D341Med (cell line): ENCODE measurements around the gene OBSCN.
"Not testable (repeated sequence)": the region's sequence is repeated elsewhere in the genome, so short reads cannot be mapped to it uniquely, and the experiment has no call there.

ENCODE experiments used
- DNase-seq: peaks from one replicate; pipeline ENCODE4 v3.0.0; 2012; ENCODE audit warnings: low spot score

The OBSCN gene

DNA sequence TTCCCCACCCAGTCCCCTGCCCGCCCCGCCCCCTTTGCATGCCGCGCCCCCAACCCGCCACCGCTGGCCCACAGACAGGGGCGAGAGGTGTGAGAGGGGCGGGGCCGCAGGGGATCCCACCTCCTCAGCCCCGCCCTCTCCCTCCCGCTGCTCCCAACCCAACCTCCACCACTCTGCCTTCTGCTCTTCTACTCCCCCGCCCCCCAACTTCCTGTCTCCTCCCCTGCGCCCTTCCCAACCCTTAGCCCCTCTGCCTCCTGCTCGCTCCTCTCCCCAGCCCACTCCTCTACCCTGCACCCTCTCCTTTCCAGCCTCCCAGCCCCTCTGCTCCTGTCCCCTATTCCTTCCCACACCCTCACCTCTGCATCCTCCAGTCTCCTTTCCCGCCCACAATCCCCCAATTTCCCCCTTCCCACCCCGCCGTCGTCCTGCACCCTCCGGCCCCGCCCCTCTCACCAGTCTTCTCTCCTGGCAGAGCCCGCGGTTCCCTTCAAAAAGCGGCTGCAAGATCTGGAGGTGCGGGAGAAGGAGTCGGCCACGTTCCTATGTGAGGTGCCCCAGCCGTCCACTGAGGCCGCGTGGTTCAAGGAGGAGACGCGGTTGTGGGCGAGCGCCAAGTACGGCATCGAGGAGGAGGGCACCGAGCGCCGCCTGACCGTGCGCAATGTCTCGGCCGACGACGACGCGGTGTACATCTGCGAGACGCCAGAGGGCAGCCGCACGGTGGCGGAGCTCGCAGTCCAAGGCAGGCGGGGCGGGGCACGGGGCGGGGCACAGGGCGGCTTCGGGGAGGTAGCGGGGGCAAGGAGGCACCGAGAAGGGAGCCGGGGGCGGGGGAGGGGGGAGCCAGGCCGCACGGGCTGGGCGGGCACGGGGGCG lies 5.4 kb downstream of the OBSCN start:
- DNase-seq: peak; percentile 97

DNA sequence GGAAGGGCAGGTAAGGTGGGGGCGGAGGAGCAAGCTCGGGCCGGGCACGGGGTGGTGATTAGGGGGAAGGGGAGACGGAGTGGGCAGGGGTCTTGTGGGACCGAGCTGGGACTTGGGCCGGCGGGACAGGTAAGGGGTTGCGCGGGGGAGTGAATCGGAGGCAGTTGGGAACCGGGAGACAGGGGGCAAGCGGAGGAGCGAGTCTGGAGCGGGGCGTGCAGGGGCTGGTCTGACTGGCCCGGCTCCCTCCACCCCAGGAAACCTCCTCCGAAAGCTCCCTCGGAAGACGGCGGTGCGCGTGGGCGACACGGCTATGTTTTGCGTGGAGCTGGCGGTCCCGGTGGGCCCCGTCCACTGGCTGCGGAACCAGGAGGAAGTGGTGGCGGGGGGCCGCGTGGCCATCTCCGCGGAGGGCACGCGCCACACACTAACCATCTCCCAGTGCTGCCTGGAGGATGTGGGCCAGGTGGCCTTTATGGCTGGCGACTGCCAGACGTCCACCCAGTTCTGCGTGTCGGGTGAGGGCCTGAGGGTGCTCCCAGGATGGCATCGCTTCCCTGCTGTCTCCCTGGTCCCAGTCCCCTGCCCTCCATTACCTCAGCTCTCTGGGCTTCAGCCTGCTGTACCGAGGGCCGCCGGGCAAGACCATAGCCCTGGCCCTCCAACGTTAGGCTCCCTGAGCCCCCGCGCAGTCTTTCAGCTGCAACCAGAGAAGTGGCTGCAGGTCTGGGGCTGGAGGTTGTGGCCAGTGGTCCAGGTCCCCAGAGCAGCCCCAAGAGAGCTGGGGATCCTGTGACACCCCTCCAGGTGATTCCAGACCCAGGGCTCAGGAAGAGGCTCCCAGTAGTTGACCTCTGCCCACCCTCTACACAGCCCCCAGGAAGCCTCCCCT lies 6.3 kb downstream of the OBSCN start:
- peak; percentile 48 for DNase-seq

DNA sequence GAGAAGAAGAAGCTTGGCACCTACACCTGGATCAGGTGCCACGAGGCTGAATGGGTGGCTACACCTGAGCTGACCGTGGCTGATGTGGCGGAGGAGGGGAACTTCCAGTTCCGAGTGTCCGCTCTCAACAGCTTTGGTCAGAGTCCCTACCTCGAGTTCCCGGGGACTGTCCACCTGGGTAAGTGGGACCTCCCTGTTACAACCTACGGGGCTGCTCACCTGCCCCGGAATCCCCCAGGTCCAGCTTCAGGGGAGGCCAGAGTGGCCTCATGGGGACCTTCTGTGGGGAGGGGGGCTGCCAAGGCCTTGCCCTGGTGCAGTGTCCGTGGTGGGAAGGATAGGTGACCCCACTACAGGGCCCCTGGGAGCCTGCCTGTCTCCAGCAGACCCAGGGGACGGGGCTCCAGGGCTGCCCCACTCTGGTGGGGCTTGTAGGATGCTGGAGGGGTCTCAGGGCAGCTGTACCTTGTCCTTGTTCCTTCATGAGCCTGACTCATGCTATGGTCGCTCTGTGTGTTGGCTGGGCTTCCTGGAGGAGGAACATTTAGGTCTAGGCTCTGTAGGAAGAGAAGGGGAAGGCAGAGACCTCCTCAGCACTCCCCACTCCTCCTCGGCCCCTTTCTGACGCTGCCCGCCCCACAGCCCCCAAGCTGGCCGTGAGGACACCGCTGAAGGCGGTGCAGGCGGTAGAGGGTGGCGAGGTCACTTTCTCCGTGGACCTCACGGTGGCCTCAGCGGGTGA lies 7.2 kb downstream of the OBSCN start:
- no peak for DNase-seq

DNA sequence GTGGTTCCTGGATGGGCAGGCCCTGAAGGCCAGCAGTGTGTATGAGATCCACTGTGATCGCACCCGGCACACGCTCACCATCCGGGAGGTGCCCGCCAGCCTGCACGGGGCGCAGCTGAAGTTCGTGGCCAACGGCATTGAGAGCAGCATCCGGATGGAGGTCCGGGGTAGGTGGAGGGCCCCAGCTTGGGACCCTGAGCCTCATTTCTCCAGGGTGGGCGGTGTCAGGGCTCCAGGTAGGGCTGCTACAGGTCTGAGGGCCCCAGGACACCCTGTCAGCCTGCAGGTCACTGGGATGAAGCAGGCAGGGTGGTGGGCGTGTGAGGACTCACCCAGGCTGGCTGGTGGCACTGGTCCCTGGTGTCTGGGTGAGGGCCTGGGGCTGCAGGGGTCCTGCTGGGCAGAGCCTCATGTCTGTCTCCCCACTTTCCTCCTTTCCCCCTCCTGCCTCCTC lies 7.8 kb downstream of the OBSCN start:
- no peak for DNase-seq

DNA sequence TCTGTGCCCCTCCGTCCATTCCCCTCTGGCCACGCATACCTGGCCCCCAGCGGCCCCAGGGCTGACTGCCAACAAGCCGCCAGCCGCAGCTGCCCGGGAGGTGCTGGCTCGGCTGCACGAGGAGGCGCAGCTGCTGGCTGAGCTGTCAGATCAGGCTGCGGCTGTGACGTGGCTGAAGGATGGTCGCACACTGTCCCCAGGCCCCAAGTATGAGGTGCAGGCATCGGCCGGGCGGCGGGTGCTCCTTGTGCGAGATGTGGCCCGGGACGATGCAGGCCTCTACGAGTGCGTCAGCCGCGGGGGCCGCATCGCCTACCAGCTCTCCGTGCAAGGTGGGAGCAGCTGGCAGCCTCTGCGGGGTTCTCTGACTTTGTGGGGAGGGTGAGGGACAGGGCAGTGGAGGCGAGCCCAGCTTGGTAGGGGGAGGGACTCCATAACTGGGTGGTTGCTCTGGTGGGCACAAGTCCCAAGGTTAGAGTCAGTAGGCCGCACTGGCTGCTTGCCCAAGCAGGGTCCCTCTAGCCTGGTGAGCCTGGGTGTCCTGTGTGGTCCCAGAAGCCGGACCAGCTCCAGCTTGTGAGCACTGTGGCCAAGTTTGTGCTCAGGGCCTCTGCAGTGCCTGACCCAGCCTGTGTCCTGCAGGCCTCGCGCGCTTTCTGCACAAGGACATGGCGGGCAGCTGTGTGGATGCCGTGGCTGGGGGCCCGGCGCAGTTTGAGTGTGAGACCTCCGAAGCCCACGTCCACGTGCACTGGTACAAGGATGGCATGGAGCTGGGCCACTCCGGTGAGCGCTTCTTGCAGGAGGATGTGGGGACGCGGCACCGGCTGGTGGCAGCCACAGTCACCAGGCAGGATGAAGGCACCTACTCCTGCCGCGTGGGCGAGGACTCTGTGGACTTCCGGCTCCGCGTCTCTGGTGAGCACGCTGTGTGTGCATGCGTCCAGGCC lies 8.8 kb downstream of the OBSCN start:
- no peak for DNase-seq

DNA sequence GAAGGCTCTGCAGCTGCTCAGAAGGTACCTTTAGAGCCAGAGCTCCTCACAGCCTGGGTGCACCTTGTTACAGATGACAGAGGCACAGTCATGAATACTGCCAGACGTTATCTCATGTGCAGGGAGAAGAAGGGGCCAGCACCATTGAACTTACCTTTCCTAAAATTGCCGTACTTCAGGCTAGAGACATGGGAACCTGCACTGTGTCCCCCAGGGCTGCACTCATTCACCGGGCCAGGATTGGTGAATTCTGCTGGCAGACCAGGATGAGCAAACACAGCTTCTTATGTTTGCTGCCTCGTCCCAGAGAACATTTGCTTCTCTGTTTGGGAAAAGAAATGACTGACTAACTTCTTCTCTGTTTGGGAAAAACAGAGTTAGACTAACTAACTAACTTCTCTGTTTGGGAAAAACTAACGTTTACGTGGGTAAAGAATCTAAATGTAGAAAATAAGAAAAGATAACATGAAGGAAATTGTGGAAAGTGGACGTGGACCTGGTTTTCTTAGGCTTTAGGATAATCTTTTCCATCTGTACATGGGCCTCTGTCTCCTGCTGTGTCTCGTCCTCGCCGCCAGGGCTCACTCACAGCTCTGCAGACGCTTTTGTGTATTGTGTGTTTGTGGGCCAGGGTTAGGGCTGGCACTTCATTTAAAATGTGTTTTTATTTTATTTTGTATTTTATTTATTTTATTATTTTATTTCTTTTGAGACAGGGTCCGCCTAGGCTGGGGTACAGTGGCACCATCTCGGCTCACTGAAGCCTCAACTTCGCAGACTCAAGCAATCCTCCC lies 9.9 kb downstream of the OBSCN start:
- DNase-seq: no peak

DNA sequence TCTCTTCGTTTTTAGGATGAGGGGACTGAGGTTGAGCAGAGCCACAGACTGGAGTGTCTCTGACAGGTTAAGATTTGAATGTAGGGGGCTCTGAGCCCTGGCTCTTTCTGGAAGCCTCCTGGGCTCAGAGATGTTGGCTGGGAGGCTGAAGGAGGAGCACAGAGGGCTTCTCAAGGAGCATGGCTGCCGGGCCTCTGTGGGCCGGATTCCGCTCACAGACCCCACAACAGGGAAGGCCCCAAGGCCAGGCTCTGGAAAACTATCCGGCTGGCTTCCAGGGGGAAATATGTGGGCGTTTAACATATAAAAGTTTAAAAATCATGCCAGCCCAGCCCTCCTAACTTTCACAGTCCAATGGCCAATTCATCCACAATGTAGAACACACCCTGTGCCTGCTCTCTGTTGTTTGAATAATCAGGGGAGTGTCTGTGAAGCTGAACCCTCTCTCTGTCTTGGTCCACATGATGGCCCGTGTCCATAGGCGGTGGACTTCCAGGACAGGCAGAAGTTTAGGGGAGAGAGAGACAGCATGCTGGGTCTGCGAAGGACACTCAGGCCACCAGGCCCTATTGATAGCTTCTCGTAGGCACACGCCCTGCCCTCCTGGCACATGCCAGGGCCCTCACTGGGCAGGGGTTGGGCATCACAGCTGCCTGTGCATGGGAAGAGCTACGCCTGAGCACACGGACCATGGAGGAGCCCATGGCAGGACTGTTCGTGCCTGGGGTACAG lies 10.8 kb downstream of the OBSCN start:
- DNase-seq: no peak

DNA sequence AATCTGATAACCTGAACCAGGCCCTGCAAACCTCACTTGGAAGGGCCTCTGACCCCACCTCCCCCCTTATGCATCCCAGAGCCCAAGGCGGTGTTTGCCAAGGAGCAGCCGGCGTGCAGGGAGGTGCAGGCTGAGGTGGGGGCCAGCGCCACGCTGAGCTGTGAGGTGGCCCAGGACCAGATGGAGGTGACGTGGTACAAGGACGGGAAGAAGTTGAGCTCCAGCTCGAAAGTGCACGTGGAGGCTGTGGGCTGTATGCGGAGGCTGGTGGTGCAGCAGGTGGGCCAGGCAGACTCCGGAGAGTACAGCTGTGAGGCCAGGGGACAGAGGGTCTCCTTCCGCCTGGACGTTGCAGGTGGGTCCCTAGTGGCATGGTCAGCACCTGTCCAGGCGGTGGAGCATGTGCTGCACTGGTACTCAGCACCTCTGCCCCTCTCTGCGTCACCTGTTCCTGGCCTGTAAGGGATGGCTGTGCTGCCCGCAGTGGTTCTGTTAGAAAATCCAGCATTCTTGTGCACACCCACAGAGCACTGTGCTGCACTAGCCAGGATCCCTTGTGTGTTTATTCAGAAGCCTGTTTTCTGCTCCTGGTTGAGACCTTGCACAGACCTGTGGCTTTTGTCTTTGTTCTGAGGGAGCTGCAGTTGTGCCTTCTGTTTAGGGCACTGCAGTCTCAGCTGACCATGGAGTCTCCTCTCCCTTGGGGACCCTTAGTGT lies 11.6 kb downstream of the OBSCN start:
- DNase-seq: no peak

DNA sequence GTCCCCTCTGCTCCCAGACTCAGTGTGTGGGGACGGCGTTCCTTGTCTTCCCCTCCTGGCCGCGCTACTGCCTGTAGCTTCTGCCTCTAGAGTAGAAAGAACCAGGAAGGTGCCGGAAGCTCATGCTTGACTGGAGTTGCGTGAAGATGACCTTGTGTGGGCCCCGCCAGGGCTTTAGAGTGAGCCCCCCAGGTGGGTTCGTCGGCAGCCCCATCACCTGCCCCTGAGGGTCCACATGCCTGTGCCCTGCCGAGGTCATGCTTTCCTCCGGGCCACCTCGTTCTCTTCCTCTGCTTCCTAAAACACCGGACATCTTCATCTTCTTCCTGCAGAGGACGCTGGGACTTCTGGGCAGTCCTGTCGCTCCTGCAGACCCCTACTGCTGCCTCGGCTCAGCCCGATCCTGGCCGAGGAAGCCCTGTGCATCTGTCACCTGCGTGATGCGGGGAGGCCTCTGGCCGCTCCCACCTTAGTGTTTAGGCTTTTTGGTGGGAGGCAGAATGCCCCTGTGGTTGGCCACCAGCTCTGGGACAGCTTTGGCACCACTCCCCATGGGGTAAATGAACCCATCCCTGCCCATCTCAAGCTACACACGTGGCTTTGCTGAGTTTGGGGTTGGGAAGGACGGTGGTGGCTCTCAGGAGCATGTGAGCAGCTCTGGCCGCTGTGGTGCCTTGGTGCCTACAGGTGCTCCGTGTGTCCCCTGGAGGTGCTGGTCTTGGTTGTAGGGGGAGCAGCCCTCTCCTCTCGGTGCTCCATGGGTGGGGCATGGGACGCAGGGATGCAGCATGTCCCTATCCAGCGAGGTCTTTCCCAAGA lies 12.3 kb downstream of the OBSCN start:
- DNase-seq: no peak

DNA sequence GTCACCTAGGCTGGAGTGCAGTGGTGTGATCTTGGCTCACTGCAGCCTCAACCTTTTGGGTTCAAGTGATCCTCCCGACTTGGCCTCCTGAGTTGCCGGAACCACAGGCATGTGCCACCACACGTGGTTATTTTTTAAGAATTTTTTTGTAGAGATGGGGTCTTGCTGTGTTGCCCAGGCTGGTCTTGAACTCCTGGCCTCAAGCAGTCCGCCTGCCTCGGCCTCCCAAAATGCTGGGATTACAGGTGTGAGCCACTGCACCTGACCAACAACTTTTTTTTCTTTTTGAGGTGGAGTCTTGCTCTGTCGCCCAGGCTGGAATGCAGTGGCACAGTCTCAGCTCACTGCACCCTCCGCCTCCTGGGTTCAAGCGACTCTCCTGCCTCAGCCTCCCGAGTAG lies 13.3 kb downstream of the OBSCN start:
- DNase-seq: not testable (repeated sequence)

DNA sequence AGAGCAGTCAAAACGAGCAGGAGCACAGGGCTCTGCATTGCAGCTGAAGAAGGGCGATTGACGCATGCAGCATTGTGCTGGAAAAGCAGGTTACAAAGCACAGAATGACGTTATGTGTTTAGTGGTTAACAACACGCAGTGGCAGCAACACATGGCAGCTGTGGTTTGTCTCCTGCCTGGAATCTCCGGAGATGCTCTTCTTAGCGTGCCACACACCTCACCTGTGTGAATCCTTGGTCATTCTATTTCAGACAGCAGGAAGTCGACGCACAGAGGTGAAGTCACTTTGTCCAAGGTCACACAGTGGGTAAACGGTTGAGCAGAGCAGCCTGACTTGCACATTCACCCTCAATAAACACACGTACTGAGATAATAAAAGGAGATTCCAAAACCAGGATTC lies 14.7 kb downstream of the OBSCN start:
- DNase-seq: peak; percentile 21

DNA sequence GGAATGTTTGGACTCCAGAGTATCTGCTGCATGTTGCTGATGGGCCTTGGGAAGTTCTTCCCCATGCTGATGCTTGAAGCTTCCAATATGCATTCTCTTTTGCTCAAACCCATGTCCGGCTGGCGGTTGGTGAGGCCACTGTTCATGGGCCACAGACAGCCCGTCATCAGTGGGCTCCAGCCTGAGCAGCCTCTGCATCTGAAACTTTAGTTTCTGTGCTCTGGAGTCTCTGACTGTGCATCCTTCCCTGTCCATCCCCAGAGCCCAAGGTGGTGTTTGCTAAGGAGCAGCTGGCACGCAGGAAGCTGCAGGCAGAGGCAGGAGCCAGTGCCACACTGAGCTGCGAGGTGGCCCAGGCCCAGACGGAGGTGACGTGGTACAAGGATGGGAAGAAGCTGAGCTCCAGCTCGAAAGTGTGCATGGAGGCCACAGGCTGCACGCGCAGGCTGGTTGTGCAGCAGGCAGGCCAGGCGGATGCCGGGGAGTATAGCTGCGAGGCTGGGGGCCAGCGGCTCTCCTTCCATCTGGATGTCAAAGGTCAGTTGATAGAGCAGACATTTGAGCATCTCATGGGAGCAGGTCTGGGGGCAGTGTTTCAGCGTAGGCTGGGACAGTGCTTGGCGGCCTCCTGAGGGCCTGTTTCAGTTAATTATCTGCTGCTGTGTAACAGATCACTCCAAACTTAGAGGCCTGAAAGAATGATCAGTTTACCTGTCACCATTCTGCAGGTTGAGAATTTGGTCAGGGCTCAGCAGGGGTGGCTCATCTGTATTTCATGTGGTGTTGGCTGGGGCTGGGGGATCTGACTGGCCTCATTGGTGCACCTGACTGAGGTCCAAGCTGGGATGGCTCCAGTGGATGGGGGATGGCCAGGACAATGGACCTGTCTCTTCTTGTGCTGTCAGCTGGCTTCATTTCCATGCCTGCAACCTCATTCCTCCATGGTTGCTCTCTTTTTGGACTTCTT lies 16.6 kb downstream of the OBSCN start:
- DNase-seq: peak; percentile 11

DNA sequence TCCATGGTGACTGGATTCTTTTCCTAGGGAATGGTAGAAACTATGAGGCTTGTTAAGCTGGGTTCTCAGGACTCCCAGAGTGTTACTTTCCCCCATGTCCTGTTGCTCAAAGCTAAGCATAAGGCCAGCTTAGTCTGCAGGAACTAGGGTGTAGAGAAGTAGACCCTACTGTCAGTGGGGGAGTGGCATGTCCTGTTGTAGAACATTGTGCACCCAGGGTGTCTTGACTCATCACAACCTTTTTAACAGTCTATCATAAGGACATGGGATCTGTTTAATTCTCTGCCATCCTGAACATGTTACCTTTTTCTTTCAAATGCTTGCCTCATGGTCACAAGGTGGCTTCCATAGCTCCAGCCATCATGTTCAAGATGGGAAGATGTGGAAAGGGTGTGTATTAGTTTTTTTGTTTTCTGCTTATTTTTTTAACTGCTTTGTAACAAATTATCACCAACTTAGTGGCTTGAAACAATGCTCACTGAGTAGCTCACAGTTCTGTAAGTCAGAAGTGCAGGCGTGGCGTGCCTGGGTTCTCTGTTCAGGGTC lies 17.4 kb downstream of the OBSCN start:
- no peak for DNase-seq

DNA sequence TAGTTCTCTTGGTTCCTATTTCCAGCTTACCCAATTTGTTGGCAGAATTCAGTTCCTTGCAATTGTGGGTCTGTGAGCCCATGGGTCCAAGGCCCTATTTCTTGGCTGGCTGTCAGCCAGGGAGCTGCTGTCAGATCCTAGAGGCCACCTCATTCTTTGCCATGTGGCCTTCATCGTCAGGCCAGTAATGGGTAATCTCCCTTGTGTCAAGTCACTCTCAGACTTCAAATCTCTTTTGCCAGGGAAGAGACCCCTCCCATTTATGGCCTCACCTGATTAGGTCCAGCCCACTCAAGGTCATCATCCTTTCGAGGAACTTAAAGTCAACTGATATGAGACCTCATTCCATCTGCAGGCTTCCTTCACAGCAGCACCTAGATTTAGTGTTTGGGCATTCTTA lies 17.9 kb downstream of the OBSCN start:
- DNase-seq: peak; percentile 6

DNA sequence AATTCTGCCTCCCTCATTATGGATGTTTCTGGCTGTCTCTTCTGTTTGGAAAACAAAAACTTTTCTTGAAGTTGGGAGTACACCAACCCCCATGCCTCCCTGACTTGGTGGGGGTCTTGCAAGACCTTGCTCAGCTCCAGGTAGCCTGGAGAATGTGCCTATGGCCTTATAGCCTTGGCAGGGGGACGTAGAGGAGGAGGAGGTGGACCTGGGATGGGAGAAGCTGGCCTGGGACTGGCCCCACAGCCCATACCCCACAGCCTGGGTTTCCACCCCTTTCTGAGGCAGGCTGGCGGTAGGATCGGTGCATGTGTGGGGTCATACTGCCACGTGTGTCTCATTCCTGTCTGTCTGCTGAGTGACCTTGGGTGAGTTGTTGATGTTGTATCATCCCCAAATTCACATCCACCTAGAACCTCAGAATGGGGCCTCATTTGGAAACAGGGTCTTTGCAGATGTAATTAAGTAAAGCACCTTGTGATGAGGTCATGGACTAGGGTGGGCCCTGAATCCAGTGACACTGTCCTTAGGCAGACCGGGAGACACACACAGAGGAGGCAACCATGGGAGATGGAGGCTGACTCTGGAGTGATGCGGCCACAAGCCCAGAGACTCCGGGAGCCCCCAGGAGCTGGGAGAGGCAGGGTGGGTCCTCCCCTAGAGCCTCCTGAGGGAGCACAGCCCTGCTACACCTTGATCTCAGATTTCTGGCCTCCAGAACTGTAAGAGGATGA lies 18.5 kb downstream of the OBSCN start:
- peak; percentile 19 for DNase-seq
